Measurements from ENCODE around the gene SPOCK1. TPM values are rescaled to one million over a fixed set of nuclear protein-coding genes. Genes with fewer than 3 reads are reported as not detected.

The SPOCK1 gene
- total RNA-seq, 1 donor from 2014 or later: 3.7 TPM

DNA sequence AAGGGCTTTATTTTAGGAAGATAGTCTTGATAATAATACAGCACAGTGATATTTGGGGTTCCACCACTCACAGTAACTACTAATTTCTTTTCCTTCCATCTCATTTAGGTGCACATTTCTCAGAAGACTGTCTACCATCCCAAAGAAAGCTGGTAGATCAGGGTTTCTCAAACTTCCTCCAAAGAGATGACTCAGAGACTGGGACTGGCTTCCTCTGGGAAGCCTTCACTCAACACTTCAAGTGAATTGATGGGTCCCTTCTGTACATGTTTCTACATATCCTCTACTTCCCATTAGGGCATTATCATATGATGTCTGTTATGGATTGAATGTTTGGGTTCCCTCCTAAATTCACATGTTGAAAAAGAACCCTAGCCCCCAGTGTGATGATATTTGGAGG, 138.5 kb downstream of the SPOCK1 start:
- H3K36me3 ChIP-seq (ENCODE audit: control insufficient read depth in 3 of 3, insufficient read depth in 3 of 3, low read length in 3 of 3): no peaks in the 10 kb centered on the region
- H3K9me3 ChIP-seq (ENCODE audit: control insufficient read depth in 3 of 3, low read length in 3 of 3): no peaks in the 10 kb centered on the region
- H3K27me3 ChIP-seq (ENCODE audit: control insufficient read depth in 3 of 3, insufficient read depth in 3 of 3, low read length in 3 of 3): peaks cover 0 to 10% (median 3%) of the 10 kb centered on the region in 3 donors
- no peak overlapping the region for H3K27ac ChIP-seq (ENCODE audit: low read depth, low read length)
- no peaks in the 10 kb centered on the region for H3K4me1 ChIP-seq (ENCODE audit: control insufficient read depth in 3 of 3, insufficient read depth in 3 of 3, low read length in 3 of 3)
- no peak overlapping the region for H3K9ac ChIP-seq (ENCODE audit: low read depth in 1 of 3, low read length in 3 of 3)
- no peak overlapping the region for H3K4me3 ChIP-seq (ENCODE audit: low read length in 3 of 3)

- Histone ChIP-seq H3K4me1 (ENCODE audit: control insufficient read depth in 3 of 3, insufficient read depth in 3 of 3, low read length in 3 of 3) (no peaks in the 10 kb centered on the region), H3K4me3 (ENCODE audit: low read length in 3 of 3) (no peak overlapping the region), H3K36me3 (ENCODE audit: control insufficient read depth in 3 of 3, insufficient read depth in 3 of 3, low read length in 3 of 3) (no peaks in the 10 kb centered on the region), H3K9ac (ENCODE audit: low read depth in 1 of 3, low read length in 3 of 3) (no peak overlapping the region), H3K9me3 (ENCODE audit: control insufficient read depth in 3 of 3, low read length in 3 of 3) (no peaks in the 10 kb centered on the region), H3K27me3 (ENCODE audit: control insufficient read depth in 3 of 3, insufficient read depth in 3 of 3, low read length in 3 of 3) (peaks cover 0 to 10% (median 3%) of the 10 kb centered on the region in 3 donors), H3K27ac (ENCODE audit: low read depth, low read length) (no peak overlapping the region)
Observed at GRCh38 chr5:137359941-137360340, 139.2 kb downstream of the SPOCK1 start.

DNA sequence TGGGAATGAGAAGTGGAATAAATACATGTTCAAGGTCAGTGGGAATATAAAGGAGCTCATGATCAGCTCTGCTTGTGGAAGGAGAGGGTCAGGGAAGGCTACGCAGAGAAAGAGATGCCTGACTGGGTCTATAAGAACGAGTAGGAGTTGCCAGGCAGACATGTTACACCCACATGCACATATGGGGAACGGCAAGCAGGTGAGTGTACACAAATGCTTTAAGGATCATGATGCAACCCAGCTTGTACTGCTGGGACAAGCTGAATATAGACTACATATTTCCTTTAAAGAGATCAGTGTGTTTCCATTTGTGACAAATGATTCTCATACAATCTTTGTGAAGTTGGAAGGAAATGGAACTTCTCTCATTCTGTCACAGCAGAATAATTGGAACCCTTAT, 141.7 kb downstream of the SPOCK1 start:
- Histone ChIP-seq H3K4me1 (ENCODE audit: control insufficient read depth in 3 of 3, insufficient read depth in 3 of 3, low read length in 3 of 3) (no peaks in the 10 kb centered on the region), H3K9me3 (ENCODE audit: control insufficient read depth in 3 of 3, low read length in 3 of 3) (no peaks in the 10 kb centered on the region), H3K9ac (ENCODE audit: low read depth in 1 of 3, low read length in 3 of 3) (no peak overlapping the region), H3K36me3 (ENCODE audit: control insufficient read depth in 3 of 3, insufficient read depth in 3 of 3, low read length in 3 of 3) (no peaks in the 10 kb centered on the region), H3K4me3 (ENCODE audit: low read length in 3 of 3) (no peak overlapping the region), H3K27me3 (ENCODE audit: control insufficient read depth in 3 of 3, insufficient read depth in 3 of 3, low read length in 3 of 3) (peaks cover 0 to 13% (median 3%) of the 10 kb centered on the region in 3 donors), H3K27ac (ENCODE audit: low read depth, low read length) (no peak overlapping the region)

- no peaks in the 10 kb centered on the region for H3K4me1 ChIP-seq (ENCODE audit: control insufficient read depth in 3 of 3, insufficient read depth in 3 of 3, low read length in 3 of 3)
- no peak overlapping the region for H3K27ac ChIP-seq (ENCODE audit: low read depth, low read length)
- H3K36me3 ChIP-seq (ENCODE audit: control insufficient read depth in 3 of 3, insufficient read depth in 3 of 3, low read length in 3 of 3): no peaks in the 10 kb centered on the region
- no peak overlapping the region for H3K9ac ChIP-seq (ENCODE audit: low read depth in 1 of 3, low read length in 3 of 3)
- H3K9me3 ChIP-seq (ENCODE audit: control insufficient read depth in 3 of 3, low read length in 3 of 3): no peaks in the 10 kb centered on the region
- H3K4me3 ChIP-seq (ENCODE audit: low read length in 3 of 3): no peak overlapping the region
- peaks cover 0 to 10% (median 3%) of the 10 kb centered on the region in 3 donors for H3K27me3 ChIP-seq (ENCODE audit: control insufficient read depth in 3 of 3, insufficient read depth in 3 of 3, low read length in 3 of 3)
Observed at GRCh38 chr5:137356127-137356526, 143.0 kb downstream of the SPOCK1 start.

DNA sequence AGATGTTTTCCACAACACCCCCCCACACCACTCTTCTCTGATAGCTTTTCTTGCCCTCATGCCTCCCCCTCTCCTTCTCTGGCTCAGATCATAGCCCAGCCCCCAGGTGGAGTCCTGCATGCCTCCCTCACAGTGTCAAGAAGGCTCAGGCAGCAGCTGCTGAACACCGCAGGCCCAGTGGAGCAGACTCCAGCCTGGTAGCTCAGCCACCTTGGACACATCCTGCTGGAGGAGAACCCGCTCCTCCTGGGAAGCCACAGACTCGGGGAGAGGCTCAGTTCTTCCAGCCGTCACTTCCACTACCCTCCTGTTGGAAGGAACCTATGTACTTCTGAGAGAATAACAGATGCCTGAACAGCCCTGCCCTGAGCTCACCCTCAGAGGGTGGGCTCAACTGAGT, 143.4 kb downstream of the SPOCK1 start:
- H3K4me1 ChIP-seq (ENCODE audit: control insufficient read depth in 3 of 3, insufficient read depth in 3 of 3, low read length in 3 of 3): no peaks in the 10 kb centered on the region
- H3K9me3 ChIP-seq (ENCODE audit: control insufficient read depth in 3 of 3, low read length in 3 of 3): no peaks in the 10 kb centered on the region
- H3K27me3 ChIP-seq (ENCODE audit: control insufficient read depth in 3 of 3, insufficient read depth in 3 of 3, low read length in 3 of 3): peaks cover 0 to 10% (median 3%) of the 10 kb centered on the region in 3 donors
- no peak overlapping the region for H3K27ac ChIP-seq (ENCODE audit: low read depth, low read length)
- H3K4me3 ChIP-seq (ENCODE audit: low read length in 3 of 3): no peak overlapping the region
- no peak overlapping the region for H3K9ac ChIP-seq (ENCODE audit: low read depth in 1 of 3, low read length in 3 of 3)
- no peaks in the 10 kb centered on the region for H3K36me3 ChIP-seq (ENCODE audit: control insufficient read depth in 3 of 3, insufficient read depth in 3 of 3, low read length in 3 of 3)

GRCh38 chr5:137352095-137352494, 147.0 kb downstream of the SPOCK1 start:
- Histone ChIP-seq H3K27me3 (ENCODE audit: control insufficient read depth in 3 of 3, insufficient read depth in 3 of 3, low read length in 3 of 3) (peaks cover 0 to 7% (median 0%) of the 10 kb centered on the region in 3 donors), H3K4me3 (ENCODE audit: low read length in 3 of 3) (no peak overlapping the region), H3K36me3 (ENCODE audit: control insufficient read depth in 3 of 3, insufficient read depth in 3 of 3, low read length in 3 of 3) (no peaks in the 10 kb centered on the region), H3K4me1 (ENCODE audit: control insufficient read depth in 3 of 3, insufficient read depth in 3 of 3, low read length in 3 of 3) (no peaks in the 10 kb centered on the region), H3K9me3 (ENCODE audit: control insufficient read depth in 3 of 3, low read length in 3 of 3) (no peaks in the 10 kb centered on the region), H3K9ac (ENCODE audit: low read depth in 1 of 3, low read length in 3 of 3) (no peak overlapping the region), H3K27ac (ENCODE audit: low read depth, low read length) (no peak overlapping the region)

- no peak overlapping the region for H3K9ac ChIP-seq (ENCODE audit: low read depth in 1 of 3, low read length in 3 of 3)
- H3K9me3 ChIP-seq (ENCODE audit: control insufficient read depth in 3 of 3, low read length in 3 of 3): no peaks in the 10 kb centered on the region
- no peak overlapping the region for H3K4me3 ChIP-seq (ENCODE audit: low read length in 3 of 3)
- no peak overlapping the region for H3K27ac ChIP-seq (ENCODE audit: low read depth, low read length)
- H3K27me3 ChIP-seq (ENCODE audit: control insufficient read depth in 3 of 3, insufficient read depth in 3 of 3, low read length in 3 of 3): peaks cover 0 to 4% (median 0%) of the 10 kb centered on the region in 3 donors
- no peaks in the 10 kb centered on the region for H3K36me3 ChIP-seq (ENCODE audit: control insufficient read depth in 3 of 3, insufficient read depth in 3 of 3, low read length in 3 of 3)
- H3K4me1 ChIP-seq (ENCODE audit: control insufficient read depth in 3 of 3, insufficient read depth in 3 of 3, low read length in 3 of 3): no peaks in the 10 kb centered on the region
Observed at GRCh38 chr5:137350791-137351190, 148.3 kb downstream of the SPOCK1 start.

DNA sequence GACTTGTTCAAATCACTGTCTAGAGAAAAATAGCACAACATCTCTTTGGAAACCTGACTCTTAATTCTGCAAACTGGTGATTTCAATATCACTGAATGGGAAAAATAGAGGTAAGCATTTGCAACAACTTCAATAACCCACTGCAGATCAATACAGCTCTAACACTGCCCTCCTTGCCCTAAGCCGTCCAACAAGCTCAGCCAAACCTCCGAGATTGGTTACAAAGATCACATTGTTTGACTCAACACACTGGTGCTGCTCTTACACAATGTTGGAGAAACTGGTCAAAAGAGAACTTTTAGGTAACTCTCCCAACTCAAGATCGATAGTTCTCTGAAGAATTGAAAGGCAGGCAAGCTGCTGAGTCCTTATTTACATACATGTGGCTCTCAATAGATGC, 150.4 kb downstream of the SPOCK1 start:
- Histone ChIP-seq H3K27me3 (ENCODE audit: control insufficient read depth in 3 of 3, insufficient read depth in 3 of 3, low read length in 3 of 3) (no peaks in the 10 kb centered on the region), H3K4me1 (ENCODE audit: control insufficient read depth in 3 of 3, insufficient read depth in 3 of 3, low read length in 3 of 3) (no peaks in the 10 kb centered on the region), H3K9me3 (ENCODE audit: control insufficient read depth in 3 of 3, low read length in 3 of 3) (no peaks in the 10 kb centered on the region), H3K27ac (ENCODE audit: low read depth, low read length) (no peak overlapping the region), H3K4me3 (ENCODE audit: low read length in 3 of 3) (no peak overlapping the region), H3K9ac (ENCODE audit: low read depth in 1 of 3, low read length in 3 of 3) (no peak overlapping the region), H3K36me3 (ENCODE audit: control insufficient read depth in 3 of 3, insufficient read depth in 3 of 3, low read length in 3 of 3) (no peaks in the 10 kb centered on the region)

- no peak overlapping the region for H3K27ac ChIP-seq (ENCODE audit: low read depth, low read length)
- no peak overlapping the region for H3K9ac ChIP-seq (ENCODE audit: low read depth in 1 of 3, low read length in 3 of 3)
- no peaks in the 10 kb centered on the region for H3K36me3 ChIP-seq (ENCODE audit: control insufficient read depth in 3 of 3, insufficient read depth in 3 of 3, low read length in 3 of 3)
- H3K4me1 ChIP-seq (ENCODE audit: control insufficient read depth in 3 of 3, insufficient read depth in 3 of 3, low read length in 3 of 3): no peaks in the 10 kb centered on the region
- H3K9me3 ChIP-seq (ENCODE audit: control insufficient read depth in 3 of 3, low read length in 3 of 3): no peaks in the 10 kb centered on the region
- no peak overlapping the region for H3K4me3 ChIP-seq (ENCODE audit: low read length in 3 of 3)
- H3K27me3 ChIP-seq (ENCODE audit: control insufficient read depth in 3 of 3, insufficient read depth in 3 of 3, low read length in 3 of 3): no peaks in the 10 kb centered on the region
Observed at GRCh38 chr5:137347865-137348264, 151.3 kb downstream of the SPOCK1 start.

DNA sequence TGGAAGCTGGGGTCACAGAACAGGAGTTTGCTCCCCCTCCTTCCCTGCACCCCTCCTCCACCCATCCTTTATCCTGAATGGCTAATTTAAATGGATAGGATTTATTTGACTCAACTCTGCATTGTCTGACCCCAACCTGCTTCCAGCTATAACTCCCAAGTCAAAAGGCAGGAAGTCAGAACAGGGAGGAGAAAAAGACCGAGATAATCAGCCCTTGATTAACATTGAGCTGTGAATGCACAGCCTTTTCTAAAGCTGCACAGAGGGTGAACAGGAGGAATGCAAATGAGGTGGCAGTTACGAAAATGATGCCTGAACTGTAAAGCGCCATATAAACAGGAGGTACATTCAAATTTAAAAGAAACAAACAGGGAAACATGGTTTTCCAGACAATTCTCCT, 152.8 kb downstream of the SPOCK1 start:
- Histone ChIP-seq H3K9ac (ENCODE audit: low read depth in 1 of 3, low read length in 3 of 3) (no peak overlapping the region), H3K4me1 (ENCODE audit: control insufficient read depth in 3 of 3, insufficient read depth in 3 of 3, low read length in 3 of 3) (no peaks in the 10 kb centered on the region), H3K36me3 (ENCODE audit: control insufficient read depth in 3 of 3, insufficient read depth in 3 of 3, low read length in 3 of 3) (no peaks in the 10 kb centered on the region), H3K9me3 (ENCODE audit: control insufficient read depth in 3 of 3, low read length in 3 of 3) (no peaks in the 10 kb centered on the region), H3K4me3 (ENCODE audit: low read length in 3 of 3) (no peak overlapping the region), H3K27ac (ENCODE audit: low read depth, low read length) (no peak overlapping the region), H3K27me3 (ENCODE audit: control insufficient read depth in 3 of 3, insufficient read depth in 3 of 3, low read length in 3 of 3) (no peaks in the 10 kb centered on the region)

DNA sequence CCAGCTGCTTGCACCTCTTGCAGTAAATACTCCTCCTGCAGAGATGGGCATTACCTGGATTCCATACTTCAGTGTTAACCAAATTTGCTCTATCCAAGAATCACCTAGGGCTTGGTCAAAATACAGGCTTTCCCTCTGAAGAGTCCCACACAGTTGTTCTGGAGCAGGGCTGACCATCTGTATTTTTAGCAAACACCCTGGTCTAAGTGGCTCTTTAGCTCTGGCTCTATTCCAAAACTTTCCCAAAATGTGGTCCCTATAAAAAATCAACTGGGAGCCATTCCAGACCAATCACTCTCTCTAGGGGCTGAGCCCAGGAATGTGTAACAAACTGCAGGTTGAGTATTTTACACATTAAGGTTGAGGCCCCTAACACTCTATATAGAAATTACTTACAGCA, 153.7 kb downstream of the SPOCK1 start:
- Histone ChIP-seq H3K27ac (ENCODE audit: low read depth, low read length) (no peak overlapping the region), H3K4me1 (ENCODE audit: control insufficient read depth in 3 of 3, insufficient read depth in 3 of 3, low read length in 3 of 3) (no peaks in the 10 kb centered on the region), H3K27me3 (ENCODE audit: control insufficient read depth in 3 of 3, insufficient read depth in 3 of 3, low read length in 3 of 3) (no peaks in the 10 kb centered on the region), H3K9ac (ENCODE audit: low read depth in 1 of 3, low read length in 3 of 3) (no peak overlapping the region), H3K4me3 (ENCODE audit: low read length in 3 of 3) (no peak overlapping the region), H3K36me3 (ENCODE audit: control insufficient read depth in 3 of 3, insufficient read depth in 3 of 3, low read length in 3 of 3) (no peaks in the 10 kb centered on the region), H3K9me3 (ENCODE audit: control insufficient read depth in 3 of 3, low read length in 3 of 3) (no peaks in the 10 kb centered on the region)
